Parathyroid adenoma (tissue), 2 donors: ENCODE measurements around the gene CKS1B.
A peak's percentile ranks its signal among the peaks of the same experiment; 100 is the strongest.

Experiments used
- H2AFZ ChIP-seq: fragments of 300-600 bp; sonication (generic); one replicate; pipeline ENCODE4 v1.7.0; 2017; ENCODE audit warnings: antibody characterized with exemption, mild to moderate bottlenecking
- H3K27ac ChIP-seq: fragments of 300-600 bp; sonication (generic); one replicate; pipeline ENCODE4 v1.7.0; 2017
- H3K27me3 ChIP-seq: fragments of 300-600 bp; sonication (generic); one replicate; pipeline ENCODE4 v1.7.0; 2017; ENCODE audit warnings: low read length; ENCODE audit not compliant: control insufficient read depth, insufficient read depth
- H3K36me3 ChIP-seq: fragments of 300-600 bp; sonication (generic); one replicate; pipeline ENCODE4 v1.7.0; 2017; ENCODE audit warnings: low read length; ENCODE audit not compliant: control insufficient read depth, insufficient read depth
- H3K4me1 ChIP-seq: fragments of 300-600 bp; sonication (generic); one replicate; pipeline ENCODE4 v1.7.0; 2017; ENCODE audit warnings: control low read depth
- H3K4me2 ChIP-seq: fragments of 300-600 bp; sonication (generic); one replicate; pipeline ENCODE4 v1.7.0; 2017; ENCODE audit warnings: low read length
- H3K4me3 ChIP-seq: fragments of 300-600 bp; sonication (generic); one replicate; pipeline ENCODE4 v1.7.0; 2017; ENCODE audit warnings: low read depth, low read length
- H3K79me2 ChIP-seq: fragments of 300-600 bp; sonication (generic); one replicate; pipeline ENCODE4 v1.7.0; 2017; ENCODE audit warnings: control low read depth
- H3K9ac ChIP-seq: fragments of 300-600 bp; sonication (generic); one replicate; pipeline ENCODE4 v1.7.0; 2017; ENCODE audit warnings: mild to moderate bottlenecking
- H3K9me3 ChIP-seq: fragments of 300-600 bp; sonication (generic); one replicate; pipeline ENCODE4 v1.7.0; 2017; ENCODE audit warnings: low read length; ENCODE audit not compliant: control insufficient read depth
- CTCF ChIP-seq: fragments of 300-600 bp; sonication (generic); IDR thresholded peaks from one replicate; pipeline ENCODE4 v1.7.0; 2017; ENCODE audit warnings: antibody characterized with exemption, mild to moderate bottlenecking
- donor health status: primary hyperparathyroidism.

CKS1B gene

GRCh38 chr1:154941333-154942013 is 33.0 kb upstream of the CKS1B start:
- Histone ChIP-seq H3K4me3 (no peak overlapping the region), H3K4me2 (no peak overlapping the region), H3K27ac (peak overlapping the region; percentile 37), H3K27me3 (no peaks in the 10 kb centered on the region), H3K36me3 (no peaks in the 10 kb centered on the region), H2AFZ (peak overlapping the region; percentile 69), H3K4me1 (peaks cover 27% of the 10 kb centered on the region), H3K9ac (no peak overlapping the region), H3K79me2 (no peaks in the 10 kb centered on the region), H3K9me3 (no peaks in the 10 kb centered on the region)
- no peak for TF ChIP-seq CTCF

GRCh38 chr1:154943649-154944400 is 30.7 kb upstream of the CKS1B start:
- no peak overlapping the region for H3K4me3 ChIP-seq
- H2AFZ ChIP-seq = no peak overlapping the region
- peak; percentile 50 for TF ChIP-seq CTCF
- no peak overlapping the region for H3K9ac ChIP-seq
- H3K9me3 ChIP-seq = no peaks in the 10 kb centered on the region
- peaks cover 21% of the 10 kb centered on the region for H3K4me1 ChIP-seq
- H3K4me2 ChIP-seq = no peak overlapping the region
- no peaks in the 10 kb centered on the region for H3K27me3 ChIP-seq
- H3K36me3 ChIP-seq = no peaks in the 10 kb centered on the region
- no peaks in the 10 kb centered on the region for H3K79me2 ChIP-seq
- H3K27ac ChIP-seq = peak overlapping the region; percentile 11

- H3K9ac ChIP-seq = no peak overlapping the region
- no peak overlapping the region for H3K4me2 ChIP-seq
- TF ChIP-seq CTCF = no peak
- H3K27ac ChIP-seq = no peak overlapping the region
- H3K36me3 ChIP-seq = no peaks in the 10 kb centered on the region
- no peaks in the 10 kb centered on the region for H3K27me3 ChIP-seq
- H3K9me3 ChIP-seq = no peaks in the 10 kb centered on the region
- no peaks in the 10 kb centered on the region for H3K79me2 ChIP-seq
- H2AFZ ChIP-seq = no peak overlapping the region
- no peak overlapping the region for H3K4me3 ChIP-seq
- H3K4me1 ChIP-seq = peaks cover 21% of the 10 kb centered on the region
Observed at GRCh38 chr1:154944401-154945159, 29.9 kb upstream of the CKS1B start.

GRCh38 chr1:154945160-154945961 is 29.1 kb upstream of the CKS1B start:
- no peaks in the 10 kb centered on the region for H3K27me3 ChIP-seq
- H3K4me1 ChIP-seq = peaks cover 21% of the 10 kb centered on the region
- no peaks in the 10 kb centered on the region for H3K36me3 ChIP-seq
- no peak for TF ChIP-seq CTCF
- no peaks in the 10 kb centered on the region for H3K9me3 ChIP-seq
- H3K4me3 ChIP-seq = no peak overlapping the region
- H3K79me2 ChIP-seq = no peaks in the 10 kb centered on the region
- no peak overlapping the region for H3K4me2 ChIP-seq
- H3K9ac ChIP-seq = no peak overlapping the region
- no peak overlapping the region for H2AFZ ChIP-seq
- H3K27ac ChIP-seq = no peak overlapping the region
